A549 (cell line): ENCODE results near the gene TAL1. TPM values are rescaled to one million over a fixed set of nuclear protein-coding genes. Genes with fewer than 3 reads are reported as not detected.

Experiments
- ATAC-seq, 2 experiments: fragments of 200-7000 bp in 1 of 2; fragments of >200 bp in 1 of 2; cut with Nextera tagmentation in 1 of 2; cut with Tn5 transposase in 1 of 2; 3 replicates each; pipeline versions ENCODE4 v1.8.0 to v1.9.1; 2018 to 2020; ENCODE audit warnings: mild to moderate bottlenecking in 1 of 2, moderate library complexity in 1 of 2
- CTCF ChIA-PET: fragments of 300-600 bp; sonication (Branson Sonifier 250); formaldehyde crosslinking; extraction: SDS; loops from one replicate; lab custom pipeline; 2021; ENCODE audit warnings: antibody characterized with exemption, inconsistent platforms; lab: Yijun Ruan, JAX
- POLR2A ChIA-PET: fragments of 350-600 bp; formaldehyde crosslinking; extraction: SDS; loops from one replicate; lab custom pipeline; 2021; ENCODE audit warnings: antibody characterized with exemption, inconsistent platforms; lab: Yijun Ruan, JAX
- DNase-seq, 2 experiments: peaks; one replicate each; pipeline versions ENCODE4 v3.0.0 to v3.0.0-alpha.2; 2011 to 2016; ENCODE audit warnings: low read depth in 1 of 2, low spot score in 1 of 2
- FAIRE-seq: peaks from 2 replicates; lab custom pipeline; 2011; peaks lifted over from hg19 to GRCh38; lab: Jason Lieb, UNC
- H3K27ac ChIP-seq, 2 experiments: fragments of >200 bp; sonication (Bioruptor Twin); formaldehyde crosslinking; 3 replicates each; pipeline ENCODE4 v1.5.1; 2016 to 2017
- H3K4me1 ChIP-seq: fragments of >200 bp; sonication (Bioruptor Twin); formaldehyde crosslinking; 3 replicates; pipeline ENCODE4 v1.6.1; 2016
- H3K4me2 ChIP-seq: fragments of >200 bp; sonication (Bioruptor Twin); formaldehyde crosslinking; 3 replicates; pipeline ENCODE4 v1.6.1; 2016
- H3K4me3 ChIP-seq: fragments of >200 bp; sonication (Bioruptor Twin); formaldehyde crosslinking; 3 replicates; pipeline ENCODE4 v1.5.1; 2016
- H3K9me3 ChIP-seq: fragments of >200 bp; sonication (Bioruptor Twin); formaldehyde crosslinking; 3 replicates; pipeline ENCODE4 v1.6.1; 2016
- CBX2 ChIP-seq: fragments of 200-600 bp; sonication (generic); IDR thresholded peaks from 2 replicates; pipeline ENCODE4 v1.6.1; 2016; ENCODE audit warnings: low read depth, mild to moderate bottlenecking, borderline replicate concordance
- CBX8 ChIP-seq: fragments of 200-600 bp; sonication (generic); IDR thresholded peaks from 2 replicates; pipeline ENCODE4 v1.6.1; 2016
- CHD2 ChIP-seq: fragments of 150-350 bp; IDR thresholded peaks from 2 replicates; pipeline ENCODE4 v1.6.1; 2014; ENCODE audit warnings: low read length; ENCODE audit not compliant: partially characterized antibody
- CHD4 ChIP-seq: fragments of 200-600 bp; sonication (generic); IDR thresholded peaks from 2 replicates; pipeline ENCODE4 v1.6.1; 2016; ENCODE audit warnings: antibody characterized with exemption, mild to moderate bottlenecking, borderline replicate concordance
- FOSB ChIP-seq: fragments of 250-450 bp; sonication (Bioruptor Pico); IDR thresholded peaks from 2 replicates; pipeline ENCODE4 v1.5.0; 2020; ENCODE audit warnings: mild to moderate bottlenecking, moderate library complexity
- FOXS1 ChIP-seq: fragments of 250-450 bp; sonication (Bioruptor Pico); IDR thresholded peaks from 2 replicates; pipeline ENCODE4 v1.5.0; 2020; ENCODE audit warnings: mild to moderate bottlenecking, moderate library complexity
- GATA3 ChIP-seq: IDR thresholded peaks from 2 replicates; pipeline ENCODE4 v1.6.1; 2012; ENCODE audit warnings: borderline replicate concordance
- HMGXB4 ChIP-seq: fragments of 250-450 bp; sonication (Bioruptor Pico); IDR thresholded peaks from 2 replicates; pipeline ENCODE4 v1.5.0; 2021; ENCODE audit warnings: mild to moderate bottlenecking, moderate library complexity, borderline replicate concordance
- JUN ChIP-seq, 2 experiments: fragments of >200 bp; sonication (Bioruptor Twin); formaldehyde crosslinking; IDR thresholded peaks; 2 replicates in 1 of 2; 3 replicates in 1 of 2; pipeline ENCODE4 v1.6.1; 2016 to 2017
- KDM1A ChIP-seq: fragments of 200-600 bp; sonication (generic); IDR thresholded peaks from 2 replicates; pipeline ENCODE4 v1.6.1; 2016; ENCODE audit warnings: low read depth, mild to moderate bottlenecking
- NPAS2 ChIP-seq: fragments of 250-450 bp; sonication (Bioruptor Pico); IDR thresholded peaks from 2 replicates; pipeline ENCODE4 v1.8.0; 2022; ENCODE audit warnings: mild to moderate bottlenecking, moderate library complexity, borderline replicate concordance
- PHF8 ChIP-seq: fragments of 200-600 bp; sonication (generic); IDR thresholded peaks from 2 replicates; pipeline ENCODE4 v1.6.1; 2016; ENCODE audit warnings: low read depth, mild to moderate bottlenecking, antibody characterized with exemption, moderate library complexity, borderline replicate concordance
- POLR2AphosphoS2 ChIP-seq: conservative IDR thresholded peaks from 2 replicates; pipeline ENCODE4 v1.6.1; 2012; ENCODE audit warnings: low read length, improper control_type of control experiment, inconsistent platforms
- RFX5 ChIP-seq: fragments of 450-650 bp; IDR thresholded peaks from 2 replicates; pipeline ENCODE4 v1.7.1; 2014; ENCODE audit warnings: antibody characterized with exemption, mild to moderate bottlenecking, moderate library complexity
- USF2 ChIP-seq: fragments of 450-650 bp; IDR thresholded peaks from 2 replicates; pipeline ENCODE4 v1.6.1; 2014; ENCODE audit warnings: antibody characterized with exemption
- ZFP36 ChIP-seq: fragments of 450-650 bp; IDR thresholded peaks from 2 replicates; pipeline ENCODE4 v1.6.1; 2014; ENCODE audit warnings: borderline replicate concordance; ENCODE audit not compliant: partially characterized antibody
- ZNF302 ChIP-seq: fragments of 250-450 bp; sonication (Bioruptor Pico); IDR thresholded peaks from 2 replicates; pipeline ENCODE4 v1.9.0; 2021; ENCODE audit warnings: inconsistent platforms, mild to moderate bottlenecking, moderate library complexity
- WGBS: methylation state at CpG from one replicate; pipeline ENCODE4 v1.1.6; 2017; ENCODE audit errors: missing lambda C conversion rate; 5-methylcytosine and 5-hydroxymethylcytosine counted together
- polyA plus RNA-seq, 4 experiments: library from polyadenylated mRNA; depleted of rRNA in 3 of 4; stranded (reverse); fragments of >200 nt; fragmentation: RNase III in 1 of 4; extraction: RNeasy Plus Mini Kit Qiagen cat#74134 plus additional on column Dnase treatment in 1 of 4; gene quantifications; 2 replicates in 3 of 4; 3 replicates in 1 of 4; pipeline ENCODE4 v1.2.3, GENCODE V29; 2011 to 2017
- TF ChIP-seq, protein P1 (sequence below): IDR thresholded peaks from 2 replicates; pipeline ENCODE4 v1.6.1; 2012; ENCODE audit warnings: low read depth, borderline replicate concordance
- TF ChIP-seq, protein P2 (sequence below): fragments of 150-350 bp; IDR thresholded peaks from 2 replicates; pipeline ENCODE4 v1.6.1; 2014; ENCODE audit warnings: low read depth, mild to moderate bottlenecking, low read length
- TF ChIP-seq, protein P3 (sequence below): fragments of 250-450 bp; sonication (Bioruptor Pico); IDR thresholded peaks from 2 replicates; pipeline ENCODE4 v1.5.0; 2020; ENCODE audit warnings: low read depth, mild to moderate bottlenecking, moderate library complexity
- TF ChIP-seq, protein P4 (sequence below): IDR thresholded peaks from 2 replicates; pipeline ENCODE4 v1.6.1; 2012

TAL1 gene
- polyA plus RNA-seq, 2 of the 4 experiments (the other 2 are of a cell fraction) = not detected

DNA sequence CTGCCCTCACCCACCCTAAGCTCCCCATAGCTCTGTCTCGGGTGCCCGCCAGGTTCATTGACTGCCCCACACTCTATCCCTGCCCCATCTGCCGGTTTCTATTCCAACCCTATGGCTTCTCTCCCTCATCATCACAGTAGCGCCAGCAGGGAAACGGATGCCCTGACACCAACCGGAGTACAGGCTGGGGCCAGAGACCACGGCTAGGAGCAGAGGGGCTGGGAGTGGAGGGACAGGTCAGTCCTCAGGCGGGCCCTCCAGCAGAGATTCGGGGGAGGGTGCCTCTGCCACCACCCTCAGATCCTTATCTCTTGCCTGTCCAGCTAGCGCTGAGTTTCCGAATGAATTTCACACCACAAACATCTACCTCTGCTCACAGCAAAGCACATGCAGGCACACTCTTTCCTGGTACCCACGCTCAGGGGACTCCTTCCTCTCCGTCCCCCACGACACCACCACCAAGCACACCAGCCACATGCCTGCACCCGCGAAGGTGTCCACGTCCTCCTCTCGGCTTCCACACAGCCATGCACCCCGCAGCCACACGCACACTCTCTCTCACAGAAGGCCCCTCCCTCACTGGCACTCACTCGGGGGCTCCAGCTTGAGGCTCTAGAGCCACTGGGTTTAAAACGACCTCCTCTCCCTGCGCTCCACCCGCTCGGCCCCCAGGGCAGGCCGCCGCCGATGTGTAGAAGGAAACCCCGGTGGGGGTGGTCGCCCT is 7.2 kb downstream of the TAL1 start (continued):
- no peak for TF ChIP-seq HMGXB4 (CRISPR knock-in tag)

DNA sequence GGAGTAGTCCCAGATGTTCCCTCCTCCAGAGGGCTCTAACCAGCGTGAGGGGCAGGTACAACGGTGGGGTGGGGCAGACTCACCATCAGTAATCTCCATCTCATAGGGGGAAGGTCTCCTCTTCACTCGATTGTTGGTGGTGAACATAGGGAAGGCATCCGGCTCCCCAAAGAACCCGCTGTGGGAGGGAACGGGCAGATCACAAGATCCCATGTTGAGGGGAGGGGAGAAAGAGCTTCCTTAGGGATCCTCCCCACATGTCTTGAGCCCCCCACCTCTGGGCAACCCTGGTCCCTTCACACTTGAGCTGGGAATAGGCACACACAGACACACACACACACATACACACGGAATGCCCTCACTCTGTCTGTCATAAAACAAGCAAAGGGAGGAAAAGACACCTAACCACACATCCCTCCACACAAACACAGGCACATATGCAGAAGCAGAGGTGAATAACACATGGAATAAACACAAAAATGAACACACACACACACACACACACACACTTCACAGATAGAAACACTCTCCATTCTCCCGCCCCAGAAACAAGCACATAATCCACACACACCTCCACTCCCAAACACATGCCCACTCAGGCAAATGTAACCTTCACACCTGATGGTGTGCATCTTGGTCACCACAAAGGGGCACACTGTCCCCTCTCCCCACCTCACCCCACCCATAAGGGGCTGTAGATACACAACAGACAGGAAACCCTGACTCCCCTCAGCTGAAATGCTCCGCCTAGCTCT is 7.9 kb downstream of the TAL1 start:
- Histone ChIP-seq H3K27ac (no peak overlapping the region), H3K9me3 (no peaks in the 10 kb centered on the region)
- DNase-seq = no peak
- WGBS = 58% methylated on average over 9 of the region's 9 CpGs
- TF ChIP-seq, protein P1, sequence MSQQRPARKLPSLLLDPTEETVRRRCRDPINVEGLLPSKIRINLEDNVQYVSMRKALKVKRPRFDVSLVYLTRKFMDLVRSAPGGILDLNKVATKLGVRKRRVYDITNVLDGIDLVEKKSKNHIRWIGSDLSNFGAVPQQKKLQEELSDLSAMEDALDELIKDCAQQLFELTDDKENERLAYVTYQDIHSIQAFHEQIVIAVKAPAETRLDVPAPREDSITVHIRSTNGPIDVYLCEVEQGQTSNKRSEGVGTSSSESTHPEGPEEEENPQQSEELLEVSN = no peak
- TF ChIP-seq PHF8 (no peak), FOSB (CRISPR knock-in tag) (no peak), ZNF302 (CRISPR knock-in tag) (no peak), CHD2 (no peak), CHD4 (no peak), CBX2 (no peak), RFX5 (no peak), ZFP36 (no peak)
- TF ChIP-seq, protein P2, sequence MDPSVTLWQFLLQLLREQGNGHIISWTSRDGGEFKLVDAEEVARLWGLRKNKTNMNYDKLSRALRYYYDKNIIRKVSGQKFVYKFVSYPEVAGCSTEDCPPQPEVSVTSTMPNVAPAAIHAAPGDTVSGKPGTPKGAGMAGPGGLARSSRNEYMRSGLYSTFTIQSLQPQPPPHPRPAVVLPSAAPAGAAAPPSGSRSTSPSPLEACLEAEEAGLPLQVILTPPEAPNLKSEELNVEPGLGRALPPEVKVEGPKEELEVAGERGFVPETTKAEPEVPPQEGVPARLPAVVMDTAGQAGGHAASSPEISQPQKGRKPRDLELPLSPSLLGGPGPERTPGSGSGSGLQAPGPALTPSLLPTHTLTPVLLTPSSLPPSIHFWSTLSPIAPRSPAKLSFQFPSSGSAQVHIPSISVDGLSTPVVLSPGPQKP = no peak
- TF ChIP-seq, all 56 proteins: peak for 0
- Histone ChIP-seq H3K4me3 (no peak overlapping the region), H3K4me1 (no peaks in the 10 kb centered on the region), H3K4me2 (no peak overlapping the region)
- FAIRE-seq = no peak
- POLR2A ChIA-PET = no interaction called here
- CTCF ChIA-PET = interaction anchor here (0.6 to 1.1 kb wide), 2 partner anchors 53 to 498 kb away, joined by 3 read pairs; no protein-coding TSS in a partner anchor
- ATAC-seq = no peak

DNA sequence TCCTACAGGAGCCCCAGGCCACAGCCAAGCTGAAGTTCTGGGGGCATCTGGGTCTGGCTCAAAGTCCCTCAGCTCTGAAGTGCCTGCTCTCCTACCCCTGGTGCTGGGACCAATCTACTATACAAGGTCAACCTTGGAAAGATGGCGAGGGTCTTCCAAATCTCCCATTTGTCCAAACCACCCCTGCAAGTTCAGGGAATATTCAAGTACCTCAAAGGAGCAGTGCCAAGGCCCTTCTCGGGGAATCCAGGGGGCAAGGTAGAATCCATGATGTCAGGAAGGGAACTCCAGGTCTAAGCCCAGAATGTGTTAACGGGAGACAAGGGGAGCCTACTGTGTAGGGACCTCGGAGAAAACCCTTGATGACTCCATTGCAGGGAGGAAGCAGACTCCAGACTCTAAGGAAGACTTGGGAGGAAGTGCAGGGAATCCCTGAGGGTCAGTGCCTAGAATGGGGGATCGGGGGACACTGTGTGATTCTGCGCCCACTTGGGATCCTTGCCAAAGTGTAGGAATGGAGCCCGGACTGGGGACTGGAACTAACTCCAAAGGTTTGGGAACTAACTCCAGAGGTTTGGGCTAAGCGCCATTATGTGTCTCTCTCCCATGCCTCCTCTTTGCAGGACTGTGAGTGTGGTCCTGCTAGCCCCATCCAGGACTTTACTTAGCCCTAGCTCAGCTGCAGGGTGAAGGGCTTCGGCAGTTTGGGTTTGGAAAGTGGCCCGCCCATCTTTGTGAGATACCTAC is 8.7 kb downstream of the TAL1 start:
- no peak for FAIRE-seq
- DNase-seq = no peak
- no peak overlapping the region for H3K4me2 ChIP-seq
- POLR2A ChIA-PET = no interaction called here
- no peak overlapping the region for H3K4me3 ChIP-seq
- no peaks in the 10 kb centered on the region for H3K9me3 ChIP-seq
- CTCF ChIA-PET = interaction anchor here (1.1 kb wide), 1 partner anchor 54 kb away, joined by 3 read pairs; no protein-coding TSS in a partner anchor
- no peak for TF ChIP-seq USF2
- TF ChIP-seq, protein P3, sequence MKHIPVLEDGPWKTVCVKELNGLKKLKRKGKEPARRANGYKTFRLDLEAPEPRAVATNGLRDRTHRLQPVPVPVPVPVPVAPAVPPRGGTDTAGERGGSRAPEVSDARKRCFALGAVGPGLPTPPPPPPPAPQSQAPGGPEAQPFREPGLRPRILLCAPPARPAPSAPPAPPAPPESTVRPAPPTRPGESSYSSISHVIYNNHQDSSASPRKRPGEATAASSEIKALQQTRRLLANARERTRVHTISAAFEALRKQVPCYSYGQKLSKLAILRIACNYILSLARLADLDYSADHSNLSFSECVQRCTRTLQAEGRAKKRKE (CRISPR knock-in tag) = no peak
- TF ChIP-seq KDM1A = no peak
- TF ChIP-seq GATA3 = no peak
- no peak for TF ChIP-seq FOXS1 (CRISPR knock-in tag)
- TF ChIP-seq POLR2AphosphoS2 = no peak
- TF ChIP-seq, protein P1 = no peak
- no peak for TF ChIP-seq JUN (IDR thresholded peaks at IDR 0.05)
- no peak for TF ChIP-seq CBX8
- TF ChIP-seq NPAS2 = no peak
- TF ChIP-seq, protein P4, sequence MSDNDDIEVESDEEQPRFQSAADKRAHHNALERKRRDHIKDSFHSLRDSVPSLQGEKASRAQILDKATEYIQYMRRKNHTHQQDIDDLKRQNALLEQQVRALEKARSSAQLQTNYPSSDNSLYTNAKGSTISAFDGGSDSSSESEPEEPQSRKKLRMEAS = no peak
- TF ChIP-seq, all 56 proteins: peak for 0
- 69% methylated on average over 9 of the region's 10 CpGs for WGBS
- H3K27ac ChIP-seq = no peak overlapping the region
- H3K4me1 ChIP-seq = no peaks in the 10 kb centered on the region
- ATAC-seq = no peak
